Ovary (tissue), 9 donors: ENCODE measurements around the gene DCTN1. TPM values are rescaled to one million over a fixed set of nuclear protein-coding genes. Genes with fewer than 3 reads are reported as not detected.

ENCODE experiments used
- DNase-seq, 5 donors: peaks; one replicate each; pipeline ENCODE4 v3.0.0-alpha.2; 2019 to 2020
- H3K27ac ChIP-seq, 2 donors: fragments of 200-600 bp; one replicate each; pipeline versions ENCODE4 v1.5.1 to v1.8.0; 2019 to 2022
- H3K27me3 ChIP-seq: fragments of 200-600 bp; one replicate; pipeline ENCODE4 v1.8.0; 2022
- H3K36me3 ChIP-seq: fragments of 200-600 bp; sonication (generic); one replicate; pipeline ENCODE4 v1.5.1; 2019
- H3K4me1 ChIP-seq: one replicate; pipeline ENCODE4 v1.8.1; 2013; ENCODE audit warnings: mild to moderate bottlenecking, moderate library complexity; ENCODE audit not compliant: insufficient read depth
- H3K4me3 ChIP-seq: fragments of 200-600 bp; sonication (generic); one replicate; pipeline ENCODE4 v1.5.1; 2017
- H3K9me3 ChIP-seq, 2 donors: fragments of 200-600 bp in 1 of 2; sonication (generic) in 1 of 2; one replicate each; pipeline versions ENCODE4 v1.5.1 to v1.8.1; 2013 to 2019; ENCODE audit warnings: mild to moderate bottlenecking in 1 of 2, moderate library complexity in 1 of 2
- CTCF ChIP-seq, 3 donors: fragments of 450-650 bp in 2 of 3; fragments of 200-600 bp in 1 of 3; IDR thresholded peaks; one replicate each; pipeline versions ENCODE4 v1.5.1 to v1.8.0; 2016 to 2022; ENCODE audit warnings: antibody characterized with exemption in 3 of 3, mild to moderate bottlenecking in 1 of 3
- EP300 ChIP-seq: sonication (generic); formaldehyde crosslinking; IDR thresholded peaks from one replicate; pipeline ENCODE4 v1.6.1; 2017; ENCODE audit warnings: antibody characterized with exemption
- POLR2A ChIP-seq: fragments of 450-650 bp; IDR thresholded peaks from one replicate; pipeline ENCODE4 v1.6.1; 2017; ENCODE audit warnings: antibody characterized with exemption, mild to moderate bottlenecking, moderate library complexity
- WGBS, 3 donors: extraction: QIAGEN DNeasy Blood & Tissue Kit in 1 of 3; methylation state at CpG; one replicate each; pipeline versions ENCODE4 v1.1.5 to v1.1.7; 2013 to 2017; 5-methylcytosine and 5-hydroxymethylcytosine counted together
- intact Hi-C, 4 donors: fragments of 100-400 bp; cut with DNase I; formaldehyde crosslinking; loops; one replicate each; pipeline versions ENCODE4 v1.11.0 to v1.15.1; 2022 to 2023
- polyA plus RNA-seq, 2 donors: library from polyadenylated mRNA; stranded (reverse); fragments of 200-250 nt in 1 of 2; fragments of 350-450 nt in 1 of 2; fragmentation: Illumina TruSeq in 1 of 2; extraction: RNeasy Lipid Tissue Mini Kit (QIAGEN cat#74804) in 1 of 2; gene quantifications; one replicate each; pipeline ENCODE4 v1.2.3, GENCODE V29; 2013 to 2014
- total RNA-seq, 7 donors: library from RNA; depleted of rRNA in 2 of 7; stranded (reverse); fragments of >200 nt in 2 of 7; fragmentation: NEBNext Ultra II Directional in 3 of 7; extraction: Animal tissue kit (Norgen Biotek cat#: 25700) in 3 of 7; gene quantifications; one replicate each; pipeline versions ENCODE4 v1.1.0 to v1.2.4, GENCODE V29; 2016 to 2023
- donor health status: DM: no; HTN: no; CAD: no; lungs with moderate emphysema.
- donor health status: DM: no; HTN: no; CAD: no.
- donor health status: Bipolar disorder and iron deficiency.
- donor health status: DM: yes; HTN: yes; CAD: no.
- donor health status: DM: no; HTN: no; CAD: no.
- donor health status: DM: yes; HTN: yes; CAD: no.

DCTN1 gene
- total and polyA plus RNA-seq, 9 donors = 58.5 to 127 (median 108) TPM

DNA sequence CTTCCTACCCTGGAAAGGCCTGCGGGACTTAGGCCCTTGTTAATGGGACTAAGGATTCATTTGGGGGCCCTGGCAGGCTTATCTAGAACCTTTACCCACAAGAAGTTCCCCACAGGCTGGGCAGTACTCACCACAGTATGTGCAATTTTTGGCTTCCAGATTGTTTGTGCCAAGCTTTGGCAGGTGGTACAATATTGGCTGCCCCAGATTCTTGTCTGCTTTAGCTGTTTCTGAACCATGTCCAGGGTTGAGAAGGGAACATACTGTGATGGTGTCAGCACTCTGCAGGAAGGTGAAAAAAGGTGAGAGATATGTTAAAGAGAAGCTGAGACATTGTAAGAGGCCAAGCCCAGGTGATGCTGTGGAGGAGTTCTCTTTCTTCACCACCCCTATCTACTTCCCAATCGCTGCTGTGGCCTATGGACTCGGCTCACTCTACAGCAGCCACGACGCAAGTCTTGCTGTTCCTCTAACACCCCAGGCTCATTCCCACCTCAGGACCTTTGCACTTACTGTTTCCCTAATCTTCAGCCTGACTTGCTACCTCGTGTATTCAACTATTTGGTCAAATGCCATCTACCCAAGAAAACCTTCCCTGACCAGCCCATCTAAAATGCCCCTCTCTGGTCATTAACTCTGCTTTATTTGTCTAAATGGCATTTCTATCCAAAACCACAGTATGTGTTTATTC, 46.1 kb downstream of the DCTN1 start:
- no peak for DNase-seq
- H3K4me1 ChIP-seq = no peaks in the 10 kb centered on the region
- no peak for TF ChIP-seq CTCF (IDR thresholded peaks at IDR 0.05)
- TF ChIP-seq POLR2A = no peak
- no peak for TF ChIP-seq EP300
- no peak overlapping the region for H3K4me3 ChIP-seq
- H3K27ac ChIP-seq = no peak overlapping the region
- H3K27me3 ChIP-seq = no peaks in the 10 kb centered on the region
- H3K36me3 ChIP-seq = no peaks in the 10 kb centered on the region
- WGBS, 3 donors = 88 to 91% (median 88%) methylated on average over 6 of the region's 6 CpGs
- intact Hi-C loops = loop anchor here in 2 of 4 donors (5.0 to 10.0 kb wide), 2 partner anchors 187 to 509 kb away; partner anchors contain the start of genes STAMBP (in 2 of the 2) and BOLA3 (in 1 of the 2)
- H3K9me3 ChIP-seq = no peaks in the 10 kb centered on the region

GRCh38 chr2:74333175-74333574, 46.9 kb downstream of the DCTN1 start:
- H3K27me3 ChIP-seq = no peaks in the 10 kb centered on the region
- no peaks in the 10 kb centered on the region for H3K36me3 ChIP-seq
- no peak overlapping the region for H3K4me3 ChIP-seq
- TF ChIP-seq POLR2A = no peak
- no peak for TF ChIP-seq EP300
- TF ChIP-seq CTCF (IDR thresholded peaks at IDR 0.05) = no peak
- intact Hi-C loops = loop anchor here in 2 of 4 donors (5.0 to 10.0 kb wide), 2 partner anchors 186 to 508 kb away; partner anchors contain the start of genes STAMBP (in 2 of the 2) and BOLA3 (in 1 of the 2)
- no peak for DNase-seq
- 69 to 83% (median 78%) methylated on average over 3 of the region's 3 CpGs for WGBS, 3 donors
- H3K4me1 ChIP-seq = no peaks in the 10 kb centered on the region
- H3K27ac ChIP-seq = no peak overlapping the region
- no peaks in the 10 kb centered on the region for H3K9me3 ChIP-seq

GRCh38 chr2:74332550-74333174, 47.4 kb downstream of the DCTN1 start:
- Histone ChIP-seq H3K4me3 (no peak overlapping the region), H3K27me3 (no peaks in the 10 kb centered on the region), H3K36me3 (no peaks in the 10 kb centered on the region), H3K9me3 (no peaks in the 10 kb centered on the region), H3K27ac (no peak overlapping the region), H3K4me1 (no peaks in the 10 kb centered on the region)
- intact Hi-C loops = loop anchor here in 2 of 4 donors (5.0 to 10.0 kb wide), 2 partner anchors 185 to 508 kb away; partner anchors contain the start of genes STAMBP (in 2 of the 2) and BOLA3 (in 1 of the 2)
- 85 to 88% (median 86%) methylated on average over 3 of the region's 3 CpGs for WGBS, 3 donors
- TF ChIP-seq CTCF (IDR thresholded peaks at IDR 0.05) = no peak
- TF ChIP-seq EP300 = no peak
- DNase-seq = no peak

DNA sequence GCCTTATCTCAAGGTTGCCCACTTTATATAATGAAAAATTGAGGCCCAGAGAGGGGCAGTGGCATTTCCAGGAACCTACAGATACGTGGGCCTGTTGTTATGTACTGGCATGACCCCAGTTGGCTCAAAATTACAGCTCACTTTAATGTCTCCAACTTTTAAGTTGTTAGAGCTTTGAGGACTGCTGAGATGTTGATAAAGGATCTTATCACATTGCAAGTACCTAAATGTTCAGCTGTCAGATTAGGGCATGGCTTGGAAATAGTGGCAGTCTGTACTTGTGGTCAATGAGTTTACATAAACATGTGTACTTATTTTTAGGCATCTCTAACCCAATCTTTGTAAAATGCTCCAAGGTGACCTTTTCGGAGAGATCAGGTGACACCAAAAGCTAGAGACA, 51.5 kb downstream of the DCTN1 start:
- Histone ChIP-seq H3K36me3 (no peaks in the 10 kb centered on the region), H3K9me3 (no peaks in the 10 kb centered on the region), H3K4me1 (no peaks in the 10 kb centered on the region), H3K27me3 (no peaks in the 10 kb centered on the region), H3K4me3 (no peak overlapping the region), H3K27ac (no peak overlapping the region)
- 61 to 93% (median 65%) methylated on average over 2 of the region's 2 CpGs for WGBS, 3 donors
- no peak for DNase-seq
- TF ChIP-seq EP300 = no peak
- intact Hi-C loops = no loop called here

GRCh38 chr2:74328074-74328473, 52.0 kb downstream of the DCTN1 start:
- Histone ChIP-seq H3K9me3 (no peaks in the 10 kb centered on the region), H3K27ac (no peak overlapping the region), H3K4me1 (no peaks in the 10 kb centered on the region), H3K27me3 (no peaks in the 10 kb centered on the region), H3K4me3 (no peak overlapping the region), H3K36me3 (no peaks in the 10 kb centered on the region)
- intact Hi-C loops = no loop called here
- 81 to 89% (median 88%) methylated on average over 2 of the region's 2 CpGs for WGBS, 3 donors
- TF ChIP-seq EP300 = no peak
- no peak for TF ChIP-seq POLR2A
- TF ChIP-seq CTCF (IDR thresholded peaks at IDR 0.05) = no peak
- no peak for DNase-seq
